Measurements from ENCODE around the gene PHACTR4. TPM values are rescaled to one million over a fixed set of nuclear protein-coding genes. Genes with fewer than 3 reads are reported as not detected.

Gene PHACTR4
- total RNA-seq, 6 experiments from 2014 or later, result 16.1 to 25.8 (median 23.3) TPM

DNA sequence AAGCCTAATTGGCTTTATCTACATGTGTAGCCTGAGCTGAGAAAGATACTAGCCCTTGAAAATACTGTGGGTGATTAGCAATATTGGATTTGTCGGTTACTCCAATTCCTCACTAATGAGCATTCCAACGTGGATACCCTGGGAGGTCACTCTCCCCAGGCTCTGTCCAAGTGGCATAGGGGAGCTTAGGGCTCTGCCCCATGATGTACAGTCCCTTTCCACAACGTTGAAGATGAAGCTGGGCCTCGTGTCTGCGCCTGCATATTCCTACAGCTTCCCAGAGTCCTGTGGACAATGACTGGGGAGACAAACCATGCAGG, 138.9 kb downstream of the PHACTR4 start:
- DNase-seq (no peak), ATAC-seq (no peak)
- Histone ChIP-seq H3K4me3 (peak overlapping the region in 2 of 3 donors; percentile 72 to 94), H3K27ac (peak overlapping the region in 2 of 3 donors; percentile 53 to 85), H3K9me3 (no peaks in the 10 kb centered on the region), H3K4me1 (peaks cover 0 to 30% (median 11%) of the 10 kb centered on the region in 4 donors), H3K27me3 (no peaks in the 10 kb centered on the region), H3K36me3 (peaks cover 20 to 57% (median 35%) of the 10 kb centered on the region in 4 donors)
- no peak for TF ChIP-seq CTCF (IDR thresholded peaks at IDR 0.05)
- no peak for TF ChIP-seq POLR2A (IDR thresholded peaks at IDR 0.05)
- 0% methylated on average over 1 of the region's 5 CpGs for WGBS (ENCODE audit: insufficient coverage, low coverage, low lambda C conversion rate, missing lambda C conversion rate)
- intact Hi-C loops (cut with DNase I), result no loop called here

DNA sequence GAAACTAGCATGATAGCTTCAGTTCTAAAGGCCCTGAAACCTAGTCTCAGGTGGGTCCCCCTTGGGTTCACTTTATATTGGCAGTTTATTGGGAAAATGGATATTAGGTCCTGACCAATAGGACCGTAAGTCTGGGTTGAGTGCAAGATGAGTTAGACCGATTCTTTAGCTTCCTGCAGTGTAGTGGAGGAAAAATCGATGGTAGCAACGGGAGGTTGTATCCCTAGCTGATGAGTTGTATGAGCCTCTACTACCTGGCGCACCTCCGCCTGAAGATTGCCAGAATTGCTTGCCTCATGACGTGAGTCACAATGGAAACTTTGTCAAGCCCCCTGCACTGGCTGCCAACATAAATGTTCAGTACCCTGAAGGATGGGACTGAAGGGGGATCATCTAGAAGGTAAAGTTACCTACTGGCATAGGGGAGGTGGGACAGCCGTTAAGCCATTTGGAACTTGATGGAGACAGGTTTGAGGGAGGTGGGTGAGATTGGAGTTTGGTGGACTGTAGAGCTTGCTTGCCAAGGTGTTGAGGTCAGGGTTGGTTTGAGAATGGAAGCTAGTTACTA, 140.2 kb downstream of the PHACTR4 start:
- TF ChIP-seq POLR2A (IDR thresholded peaks at IDR 0.05), result peak; percentile 46
- no peak for TF ChIP-seq CTCF (IDR thresholded peaks at IDR 0.05)
- WGBS (ENCODE audit: insufficient coverage, low coverage, low lambda C conversion rate, missing lambda C conversion rate), result 61% methylated on average over 7 of the region's 8 CpGs
- no peak overlapping the region for H3K4me3 ChIP-seq

DNA sequence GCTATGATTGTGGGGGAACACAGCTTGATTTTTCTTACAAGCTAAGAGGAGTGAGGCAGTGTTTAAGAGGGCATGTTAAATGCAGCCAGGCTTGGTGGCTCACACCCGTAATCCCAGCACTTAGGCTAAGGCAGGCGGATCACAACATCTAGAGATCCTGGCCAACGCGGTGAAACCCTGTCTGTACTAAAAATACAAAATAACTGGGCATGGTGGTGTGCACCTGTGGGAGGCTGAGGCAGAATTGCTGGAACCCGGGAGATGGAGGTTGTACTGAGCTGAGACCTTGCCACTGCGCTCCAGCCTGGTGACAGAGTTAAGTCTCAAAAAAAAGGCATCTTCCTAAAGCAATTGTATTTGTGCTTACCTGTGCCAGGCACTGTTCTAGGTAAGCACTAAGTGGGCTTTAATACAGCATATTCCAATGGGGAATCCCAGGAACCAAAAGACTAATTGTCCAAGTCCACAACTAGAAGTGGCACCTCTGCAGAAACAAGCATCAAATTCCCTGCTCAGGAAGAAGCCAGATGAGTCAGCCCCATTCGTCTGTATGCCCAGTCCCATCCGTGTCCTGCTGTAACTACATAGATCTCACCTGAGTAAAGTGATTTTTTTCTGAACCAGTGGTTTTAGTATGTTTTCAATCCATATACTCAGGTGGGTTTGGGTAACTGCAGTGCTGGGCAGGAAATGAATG, 140.9 kb downstream of the PHACTR4 start:
- Histone ChIP-seq H3K27me3 (no peaks in the 10 kb centered on the region), H3K4me1 (peaks cover 0 to 30% (median 11%) of the 10 kb centered on the region in 4 donors), H3K36me3 (peaks cover 20 to 74% (median 37%) of the 10 kb centered on the region in 4 donors), H3K4me3 (no peak overlapping the region), H3K9me3 (no peaks in the 10 kb centered on the region), H3K27ac (peak overlapping the region in 1 of 3 donors; percentile 5)
- intact Hi-C loops (cut with DNase I), result no loop called here
- DNase-seq (no peak), ATAC-seq (no peak)
- TF ChIP-seq POLR2A (IDR thresholded peaks at IDR 0.05) (no peak), CTCF (IDR thresholded peaks at IDR 0.05) (no peak)
- 52% methylated on average over 4 of the region's 8 CpGs for WGBS (ENCODE audit: insufficient coverage, low coverage, low lambda C conversion rate, missing lambda C conversion rate)

More for the DNA sequence above, 140.2 kb downstream of the PHACTR4 start:
- Histone ChIP-seq H3K27ac (peak overlapping the region in 1 of 3 donors; percentile 5), H3K9me3 (no peaks in the 10 kb centered on the region), H3K27me3 (no peaks in the 10 kb centered on the region), H3K36me3 (peaks cover 20 to 68% (median 37%) of the 10 kb centered on the region in 4 donors), H3K4me1 (peaks cover 0 to 30% (median 11%) of the 10 kb centered on the region in 4 donors)
- DNase-seq, result no peak
- ATAC-seq, result no peak
- intact Hi-C loops (cut with DNase I), result no loop called here

DNA sequence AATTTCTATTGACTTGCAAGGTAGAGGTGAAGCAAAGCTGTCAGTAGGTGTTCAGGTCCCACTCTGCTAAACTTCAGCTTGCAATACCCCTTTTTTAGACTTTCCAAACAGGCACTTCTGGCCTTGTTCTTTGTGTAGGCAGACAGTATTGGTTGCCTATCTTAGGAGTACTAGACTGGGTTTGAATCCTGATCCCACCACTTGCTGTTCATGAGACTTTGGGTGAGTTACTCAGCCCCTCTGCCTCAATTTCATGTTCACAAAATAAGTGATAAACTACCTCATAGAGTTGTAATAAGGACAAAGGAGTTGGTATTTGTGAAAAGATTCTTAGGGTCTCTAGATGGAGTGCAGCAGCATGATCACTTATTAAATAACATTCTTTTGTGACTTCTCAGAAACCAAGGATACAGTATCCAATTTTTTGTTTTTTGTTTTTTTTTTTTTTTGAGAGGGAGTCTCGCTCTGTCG, 141.5 kb downstream of the PHACTR4 start:
- Histone ChIP-seq H3K4me3 (no peak overlapping the region), H3K36me3 (peaks cover 20 to 74% (median 37%) of the 10 kb centered on the region in 4 donors), H3K4me1 (peaks cover 0 to 30% (median 11%) of the 10 kb centered on the region in 4 donors), H3K27me3 (no peaks in the 10 kb centered on the region), H3K9me3 (no peaks in the 10 kb centered on the region), H3K27ac (no peak overlapping the region)
- intact Hi-C loops (cut with DNase I), result no loop called here
- no peak for ATAC-seq
- WGBS (ENCODE audit: insufficient coverage, low coverage, low lambda C conversion rate, missing lambda C conversion rate), result 75% methylated on average over 2 of the region's 2 CpGs
- peak; percentile 20 for TF ChIP-seq POLR2A (IDR thresholded peaks at IDR 0.05)
- TF ChIP-seq CTCF (IDR thresholded peaks at IDR 0.05), result no peak
- DNase-seq, result no peak
